GM21825 (cell line): ENCODE data around the gene ARHGAP9.
"Not testable (repeated sequence)": the region's sequence is repeated elsewhere in the genome, so short reads cannot be mapped to it uniquely, and the experiment has no call there.

Source experiments
- ATAC-seq: cut with Tn5 transposase; IDR thresholded peaks from one replicate; pipeline ENCODE4 v1.9.1; 2021; ENCODE audit warnings: mild to moderate bottlenecking, moderate library complexity; ENCODE audit not compliant: unreplicated experiment

ARHGAP9 gene

GRCh38 chr12:57517718-57518117 lies 38.1 kb upstream of the ARHGAP9 start:
- ATAC-seq: not testable (repeated sequence)

- ATAC-seq: no peak
Observed at GRCh38 chr12:57517187-57517586, 37.5 kb upstream of the ARHGAP9 start.

GRCh38 chr12:57516617-57517153 lies 37.0 kb upstream of the ARHGAP9 start:
- ATAC-seq: no peak

- no peak for ATAC-seq
Observed at GRCh38 chr12:57515934-57516541, 36.4 kb upstream of the ARHGAP9 start.

- ATAC-seq: no peak
Observed at GRCh38 chr12:57515408-57515933, 35.8 kb upstream of the ARHGAP9 start.

GRCh38 chr12:57514720-57515407 lies 35.2 kb upstream of the ARHGAP9 start:
- no peak for ATAC-seq

- not testable (repeated sequence) for ATAC-seq
Observed at GRCh38 chr12:57514246-57514645, 34.6 kb upstream of the ARHGAP9 start.

GRCh38 chr12:57513677-57514076 lies 34.0 kb upstream of the ARHGAP9 start:
- not testable (repeated sequence) for ATAC-seq

GRCh38 chr12:57513266-57513665 lies 33.6 kb upstream of the ARHGAP9 start:
- ATAC-seq: no peak

- ATAC-seq: no peak
Observed at GRCh38 chr12:57512665-57513064, 33.0 kb upstream of the ARHGAP9 start.

- no peak for ATAC-seq
Observed at GRCh38 chr12:57511588-57512325, 32.1 kb upstream of the ARHGAP9 start.

- ATAC-seq: no peak
Observed at GRCh38 chr12:57511161-57511560, 31.5 kb upstream of the ARHGAP9 start.

- not testable (repeated sequence) for ATAC-seq
Observed at GRCh38 chr12:57507796-57508195, 28.1 kb upstream of the ARHGAP9 start.

GRCh38 chr12:57506541-57506940 lies 26.9 kb upstream of the ARHGAP9 start:
- ATAC-seq: not testable (repeated sequence)

GRCh38 chr12:57502311-57502969 lies 22.8 kb upstream of the ARHGAP9 start:
- not testable (repeated sequence) for ATAC-seq

GRCh38 chr12:57500213-57500612 lies 20.5 kb upstream of the ARHGAP9 start:
- ATAC-seq: no peak

GRCh38 chr12:57498571-57498970 lies 18.9 kb upstream of the ARHGAP9 start:
- no peak for ATAC-seq

- no peak for ATAC-seq
Observed at GRCh38 chr12:57498132-57498502, 18.5 kb upstream of the ARHGAP9 start.

- ATAC-seq: no peak
Observed at GRCh38 chr12:57497223-57498131, 17.8 kb upstream of the ARHGAP9 start.

GRCh38 chr12:57496822-57497221 lies 17.2 kb upstream of the ARHGAP9 start:
- ATAC-seq: no peak
